Loucy (cell line): ENCODE results near the gene PPAN.

Experiments used
- CTCF ChIP-seq: fragments of 200-600 bp; sonication (generic); conservative IDR thresholded peaks from 2 replicates; pipeline ENCODE4 v1.5.1; 2014; ENCODE audit warnings: mild to moderate bottlenecking, antibody characterized with exemption, low read length
- EZH2phosphoT487 ChIP-seq: fragments of 200-600 bp; IDR thresholded peaks from 2 replicates; pipeline ENCODE4 v1.6.1; 2018; ENCODE audit warnings: antibody characterized with exemption, mild to moderate bottlenecking, moderate library complexity, borderline replicate concordance

- no peak for TF ChIP-seq CTCF
- no peak for TF ChIP-seq EZH2phosphoT487
These were observed 8.7 kb downstream of the PPAN start for GRCh38 chr19:10114651-10115391.
